Measurements from ENCODE around the gene MCAT. TPM values are rescaled to one million over a fixed set of nuclear protein-coding genes. Genes with fewer than 3 reads are reported as not detected.

MCAT gene
- total RNA-seq, 3 donors from 2014 or later, result 18.6 to 31.1 (median 26.2) TPM

GRCh38 chr22:43152357-43153071 lies 9.3 kb upstream of the MCAT start:
- intact Hi-C loops (cut with DNase I; ENCODE audit: low total_unique reads), result loop anchor here (10.0 kb wide), 1 partner anchor 1212 kb away; no protein-coding TSS in a partner anchor
- Histone ChIP-seq H3K27ac (peak overlapping the region; percentile 80 to 93), H3K36me3 (no peaks in the 10 kb centered on the region), H3K27me3 (no peaks in the 10 kb centered on the region), H3K4me1 (no peaks in the 10 kb centered on the region), H3K9me3 (no peaks in the 10 kb centered on the region), H3K4me3 (peak overlapping the region; percentile 88 to 93 (median 89))
- TF ChIP-seq CTCF (IDR thresholded peaks at IDR 0.05), result no peak
- TF ChIP-seq POLR2A (IDR thresholded peaks at IDR 0.05), result no peak
- TF ChIP-seq POLR2AphosphoS5 (IDR thresholded peaks at IDR 0.05), result peak in 1 of 3 donors; percentile 34
- DNase-seq (ENCODE audit: low spot score in 2 of 2), result peak; percentile 65 to 74

GRCh38 chr22:43152003-43152356 lies 8.8 kb upstream of the MCAT start:
- intact Hi-C loops (cut with DNase I; ENCODE audit: low total_unique reads), result loop anchor here (10.0 kb wide), 1 partner anchor 1213 kb away; no protein-coding TSS in a partner anchor
- Histone ChIP-seq H3K27ac (peak overlapping the region; percentile 80 to 93), H3K4me1 (no peaks in the 10 kb centered on the region), H3K9me3 (no peaks in the 10 kb centered on the region), H3K36me3 (no peaks in the 10 kb centered on the region), H3K4me3 (peak overlapping the region; percentile 88 to 93 (median 89)), H3K27me3 (no peaks in the 10 kb centered on the region)
- no peak for DNase-seq (ENCODE audit: low spot score in 2 of 2)
- no peak for TF ChIP-seq POLR2A (IDR thresholded peaks at IDR 0.05)
- TF ChIP-seq CTCF (IDR thresholded peaks at IDR 0.05), result no peak
- no peak for TF ChIP-seq POLR2AphosphoS5 (IDR thresholded peaks at IDR 0.05)

GRCh38 chr22:43151251-43152002 lies 8.2 kb upstream of the MCAT start, which contains the start of gene TSPO:
TSS of gene TSPO (plus strand) at chr22:43151559. CDS start at chr22:43159239, 7,680 bp downstream.
- DNase-seq (ENCODE audit: low spot score in 2 of 2), result peak; percentile 62 to 78
- H3K4me1 ChIP-seq, result no peaks in the 10 kb centered on the region

GRCh38 chr22:43150731-43151206 lies 7.6 kb upstream of the MCAT start:
- H3K4me1 ChIP-seq, result no peaks in the 10 kb centered on the region
- H3K36me3 ChIP-seq, result no peaks in the 10 kb centered on the region
- no peak for TF ChIP-seq CTCF (IDR thresholded peaks at IDR 0.05)
- peak overlapping the region; percentile 88 to 93 (median 89) for H3K4me3 ChIP-seq
- DNase-seq (ENCODE audit: low spot score in 2 of 2), result no peak
- H3K9me3 ChIP-seq, result no peaks in the 10 kb centered on the region
- H3K27ac ChIP-seq, result peak overlapping the region; percentile 80 to 93
- intact Hi-C loops (cut with DNase I; ENCODE audit: low total_unique reads), result loop anchor here (10.0 kb wide), 1 partner anchor 1214 kb away; no protein-coding TSS in a partner anchor
- H3K27me3 ChIP-seq, result no peaks in the 10 kb centered on the region

More at GRCh38 chr22:43151251-43152002, 8.2 kb upstream of the MCAT start, which contains the start of gene TSPO:
- peak within 1 kb of the TSS; percentile 88 to 93 (median 89) for H3K4me3 ChIP-seq
- H3K36me3 ChIP-seq, result no peaks in the 10 kb centered on the region
- H3K27me3 ChIP-seq, result no peaks in the 10 kb centered on the region
- H3K9me3 ChIP-seq, result no peaks in the 10 kb centered on the region
- intact Hi-C loops (cut with DNase I; ENCODE audit: low total_unique reads), result loop anchor here (10.0 kb wide), 1 partner anchor 1213 kb away; no protein-coding TSS in a partner anchor
- no peak for TF ChIP-seq CTCF (IDR thresholded peaks at IDR 0.05)
- no peak for TF ChIP-seq POLR2AphosphoS5 (IDR thresholded peaks at IDR 0.05)
- no peak for TF ChIP-seq POLR2A (IDR thresholded peaks at IDR 0.05)
- H3K27ac ChIP-seq, result peak within 1 kb of the TSS; percentile 80 to 93

Data from breast epithelium (tissue), 4 donors.